GM21447 (cell line): ENCODE results near the gene USP37.

Source experiments
- ATAC-seq: cut with Tn5 transposase; IDR thresholded peaks from one replicate; pipeline ENCODE4 v1.9.1; 2021; ENCODE audit not compliant: unreplicated experiment

Gene USP37

GRCh38 chr2:218432676-218433365 is 135.3 kb downstream of the USP37 start:
- ATAC-seq = no peak

- no peak for ATAC-seq
These were observed 136.3 kb downstream of the USP37 start for GRCh38 chr2:218431878-218432277.

DNA sequence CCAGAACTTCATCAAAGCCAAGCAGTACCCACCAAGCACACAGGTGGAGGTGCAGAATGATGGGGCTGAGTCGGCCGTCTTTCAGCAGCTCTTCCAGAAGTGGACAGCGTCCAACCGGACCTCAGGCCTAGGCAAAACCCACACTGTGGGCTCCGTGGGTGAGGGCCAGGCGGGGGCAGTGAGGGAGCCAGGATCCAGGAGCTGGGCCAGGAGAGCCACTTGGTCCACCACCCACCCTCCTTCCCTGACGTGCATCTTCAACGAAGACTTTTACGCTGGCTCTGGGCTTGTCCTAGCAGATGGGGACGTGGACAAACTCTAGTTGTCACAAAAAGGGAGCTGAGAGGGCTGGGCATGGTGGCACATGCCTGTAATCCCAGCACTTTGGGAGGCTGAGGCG is 137.4 kb downstream of the USP37 start:
- no peak for ATAC-seq

- no peak for ATAC-seq
These were observed 138.0 kb downstream of the USP37 start for GRCh38 chr2:218429911-218430692.

DNA sequence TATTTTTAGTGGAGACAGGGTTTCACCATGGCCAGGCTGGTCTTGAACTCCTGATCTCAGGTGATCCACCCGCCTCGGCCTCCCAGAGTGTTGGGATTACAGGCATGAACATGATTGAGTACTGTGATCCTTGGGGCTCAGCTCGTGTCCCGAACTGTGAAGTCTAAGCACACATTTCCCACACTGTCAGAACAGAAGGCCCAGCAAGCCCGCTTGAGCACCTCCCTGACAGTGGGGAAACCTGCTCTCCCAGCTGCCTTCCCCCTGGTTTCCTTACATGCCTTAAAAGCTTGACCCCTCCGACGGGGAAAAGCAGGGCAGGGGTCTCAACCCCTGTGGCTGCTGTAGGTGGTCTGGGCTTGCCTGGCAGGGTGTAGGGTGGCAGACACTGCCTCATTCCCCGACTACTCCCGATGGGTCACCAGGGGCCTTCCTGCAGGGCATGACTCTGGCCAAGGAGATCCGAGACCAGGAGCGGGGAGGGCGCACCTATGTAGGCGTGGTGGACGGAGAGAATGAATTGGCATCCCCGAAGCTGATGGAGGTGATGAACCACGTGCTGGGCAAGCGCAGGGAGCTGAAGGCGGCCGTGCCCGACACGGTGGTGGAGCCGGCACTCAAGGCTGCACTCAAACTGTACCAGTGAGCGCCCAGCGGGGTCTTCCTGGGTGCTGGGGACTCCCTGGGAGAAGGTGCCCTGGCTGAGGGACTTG is 139.1 kb downstream of the USP37 start:
- ATAC-seq = no peak

GRCh38 chr2:218427741-218428140 is 140.4 kb downstream of the USP37 start:
- no peak for ATAC-seq

DNA sequence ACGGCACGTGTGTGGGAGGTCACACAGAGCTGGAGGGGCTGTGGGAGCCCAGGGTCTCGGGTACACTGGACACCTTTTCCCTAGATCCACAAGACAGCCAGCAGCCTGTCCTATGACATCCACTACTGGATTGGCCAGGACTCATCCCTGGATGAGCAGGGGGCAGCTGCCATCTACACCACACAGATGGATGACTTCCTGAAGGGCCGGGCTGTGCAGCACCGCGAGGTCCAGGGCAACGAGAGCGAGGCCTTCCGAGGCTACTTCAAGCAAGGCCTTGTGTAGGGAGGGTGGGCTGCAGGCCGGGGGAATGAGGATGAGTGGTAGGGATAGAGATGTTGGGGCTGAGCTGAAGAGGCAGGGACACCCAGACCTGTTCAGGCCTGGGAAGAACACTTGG is 142.6 kb downstream of the USP37 start:
- no peak for ATAC-seq

- ATAC-seq = no peak
These were observed 144.6 kb downstream of the USP37 start for GRCh38 chr2:218423584-218423983.

DNA sequence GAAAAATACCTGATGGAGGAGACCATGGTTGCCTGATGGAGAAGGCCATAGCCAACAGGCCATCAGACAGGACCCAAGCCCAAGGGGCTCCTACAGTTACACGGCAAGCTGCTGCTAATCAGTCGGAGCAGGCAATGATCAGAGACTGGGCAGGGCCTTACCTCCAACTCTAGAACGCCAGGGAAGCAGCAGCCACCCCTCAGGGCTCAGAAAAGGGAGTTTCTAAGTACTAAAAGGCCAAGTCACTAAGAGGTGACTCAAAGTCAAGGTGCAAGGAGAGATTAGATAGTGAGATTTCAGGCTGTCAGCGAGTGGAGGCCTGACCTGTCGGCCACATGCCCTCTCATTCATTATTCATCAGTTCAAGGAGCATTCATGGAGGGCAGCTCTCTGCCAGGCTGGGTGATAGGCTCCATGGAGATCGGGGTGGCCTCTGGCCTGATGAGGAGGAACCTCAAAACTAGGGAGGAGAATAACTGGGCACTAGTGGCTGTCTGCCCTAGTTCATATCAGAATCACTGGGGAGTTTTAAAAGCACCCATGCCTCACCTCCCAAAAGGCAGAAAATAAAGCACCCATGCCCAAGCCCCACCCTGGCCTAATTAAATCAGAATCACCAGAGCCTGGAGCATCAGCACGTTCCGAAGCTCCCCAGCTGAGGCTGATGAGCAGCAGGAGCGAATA is 145.6 kb downstream of the USP37 start:
- ATAC-seq = no peak

GRCh38 chr2:218421027-218421426 is 147.1 kb downstream of the USP37 start:
- ATAC-seq = no peak

- ATAC-seq = no peak
These were observed 148.4 kb downstream of the USP37 start for GRCh38 chr2:218419630-218420216.

- no peak for ATAC-seq
These were observed 149.3 kb downstream of the USP37 start, which contains the start of gene VIL1 for GRCh38 chr2:218418717-218419458. Gene VIL1 (plus strand): TSS chr2:218419123. CDS start chr2:218423779, 4,656 bp downstream.

- no peak for ATAC-seq
These were observed 149.8 kb downstream of the USP37 start for GRCh38 chr2:218418321-218418716.

- no peak for ATAC-seq
These were observed 160.4 kb downstream of the USP37 start for GRCh38 chr2:218407717-218408116.

- ATAC-seq = peak; percentile 7
These were observed 161.1 kb downstream of the USP37 start for GRCh38 chr2:218406949-218407618.

- ATAC-seq = peak; percentile 83
These were observed 161.8 kb downstream of the USP37 start for GRCh38 chr2:218406209-218406948.

- peak; percentile 12 for ATAC-seq
These were observed 162.4 kb downstream of the USP37 start for GRCh38 chr2:218405746-218406208.

GRCh38 chr2:218405086-218405745 is 162.9 kb downstream of the USP37 start:
- no peak for ATAC-seq
